Hepatocyte (in vitro differentiated cells): Measurements from ENCODE around the gene MEIOSIN. TPM values are rescaled to one million over a fixed set of nuclear protein-coding genes. Genes with fewer than 3 reads are reported as not detected.
"Not testable (repeated sequence)": the region's sequence is repeated elsewhere in the genome, so short reads cannot be mapped to it uniquely, and the experiment has no call there.

ENCODE experiments used
- DNase-seq: peaks from one replicate; pipeline ENCODE4 v3.0.0-alpha.2; 2016; ENCODE audit warnings: low spot score
- H2AFZ ChIP-seq: fragments of 200-600 bp; sonication (generic); 2 replicates; pipeline ENCODE4 v1.6.0; 2016; ENCODE audit warnings: antibody characterized with exemption, mild to moderate bottlenecking
- H3K27ac ChIP-seq: fragments of 200-600 bp; sonication (generic); 2 replicates; pipeline ENCODE4 v1.5.1; 2016; ENCODE audit warnings: mild to moderate bottlenecking
- H3K27me3 ChIP-seq: fragments of 200-600 bp; sonication (generic); 2 replicates; pipeline ENCODE4 v1.6.1; 2016
- H3K36me3 ChIP-seq: fragments of 200-600 bp; sonication (generic); replicated peaks from 2 replicates; pipeline ENCODE4 v1.5.1; 2016; ENCODE audit warnings: low read depth; ENCODE audit not compliant: insufficient read depth
- H3K4me1 ChIP-seq: fragments of 200-600 bp; sonication (generic); 2 replicates; pipeline ENCODE4 v1.5.1; 2016; ENCODE audit warnings: mild to moderate bottlenecking, moderate library complexity; ENCODE audit not compliant: insufficient read depth
- H3K4me2 ChIP-seq: fragments of 200-600 bp; sonication (generic); 2 replicates; pipeline ENCODE4 v1.6.0; 2016
- H3K4me3 ChIP-seq: fragments of 200-600 bp; sonication (generic); 2 replicates; pipeline ENCODE4 v1.5.1; 2016; ENCODE audit warnings: mild to moderate bottlenecking
- H3K79me2 ChIP-seq: fragments of 200-600 bp; sonication (generic); 2 replicates; pipeline ENCODE4 v1.6.0; 2017; ENCODE audit warnings: mild to moderate bottlenecking
- H3K9me2 ChIP-seq: fragments of 200-600 bp; sonication (generic); replicated peaks from 2 replicates; pipeline ENCODE4 v1.6.0; 2017; ENCODE audit warnings: mild to moderate bottlenecking; ENCODE audit not compliant: insufficient read depth
- H3K9me3 ChIP-seq: fragments of 200-600 bp; sonication (generic); 2 replicates; pipeline ENCODE4 v1.5.1; 2016; ENCODE audit warnings: low read depth, mild to moderate bottlenecking
- H4K20me1 ChIP-seq: fragments of 200-600 bp; sonication (generic); 2 replicates; pipeline ENCODE4 v1.6.0; 2016; ENCODE audit warnings: mild to moderate bottlenecking; ENCODE audit not compliant: insufficient read depth, poor library complexity, severe bottlenecking
- EZH2 ChIP-seq: fragments of 200-600 bp; sonication (generic); IDR thresholded peaks from 2 replicates; pipeline ENCODE4 v1.6.1; 2016; ENCODE audit warnings: antibody characterized with exemption, mild to moderate bottlenecking, borderline replicate concordance
- EZH2phosphoT487 ChIP-seq: fragments of 200-600 bp; sonication (generic); IDR thresholded peaks from one replicate; pipeline ENCODE4 v1.6.1; 2018; ENCODE audit warnings: antibody characterized with exemption, mild to moderate bottlenecking, low read depth, moderate library complexity; ENCODE audit not compliant: unreplicated experiment, severe bottlenecking
- WGBS: methylation state at CpG from one replicate; pipeline ENCODE4 v1.1.6; 2016; ENCODE audit warnings: low lambda C conversion rate; ENCODE audit errors: missing lambda C conversion rate; 5-methylcytosine and 5-hydroxymethylcytosine counted together
- polyA plus RNA-seq: library from polyadenylated mRNA; unstranded; fragments of >200 nt; fragmentation: Nextera tagmentation; extraction: Ambion mirVana; gene quantifications from 2 replicates; pipeline ENCODE4 v1.2.1, GENCODE V29; 2016
- total RNA-seq: library from RNA; depleted of rRNA; stranded (reverse); fragments of >200 nt; gene quantifications from 2 replicates; pipeline ENCODE4 v1.2.3, GENCODE V29; 2014
- TF ChIP-seq, protein P1 (sequence below): fragments of 200-600 bp; sonication (generic); IDR thresholded peaks from 2 replicates; pipeline ENCODE4 v1.5.1; 2016; ENCODE audit warnings: antibody characterized with exemption, mild to moderate bottlenecking; ENCODE audit not compliant: poor library complexity

The MEIOSIN gene
- total and polyA plus RNA-seq, 2 experiments from 2014 or later: not detected

DNA sequence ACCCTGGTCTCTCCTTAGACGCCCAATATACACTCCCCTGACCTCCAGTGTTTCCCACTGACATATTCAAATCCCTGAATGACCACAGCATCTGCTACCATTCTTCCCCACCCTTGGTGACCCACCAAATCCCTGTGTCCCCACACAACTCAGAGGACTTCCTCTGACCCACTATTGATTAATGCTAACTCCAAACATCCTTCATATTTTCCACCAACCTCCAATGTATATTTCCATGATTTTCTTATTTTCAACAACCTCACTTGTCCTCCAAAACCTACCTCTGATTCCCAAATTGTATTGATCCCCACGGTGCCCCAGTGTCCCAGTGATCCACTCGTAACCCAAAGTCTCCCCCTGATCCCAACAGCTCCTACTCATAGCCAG is 59.9 kb downstream of the MEIOSIN start:
- Histone ChIP-seq H4K20me1 (peaks cover 5% of the 10 kb centered on the region), H3K4me2 (no peak overlapping the region), H3K27ac (no peak overlapping the region), H3K79me2 (peaks cover 35% of the 10 kb centered on the region), H3K9me3 (no peaks in the 10 kb centered on the region), H2AFZ (no peak overlapping the region), H3K36me3 (no peaks in the 10 kb centered on the region), H3K9me2 (no peaks in the 10 kb centered on the region), H3K4me3 (no peak overlapping the region), H3K27me3 (no peaks in the 10 kb centered on the region), H3K4me1 (no peaks in the 10 kb centered on the region)
- DNase-seq: no peak
- TF ChIP-seq, protein P1, sequence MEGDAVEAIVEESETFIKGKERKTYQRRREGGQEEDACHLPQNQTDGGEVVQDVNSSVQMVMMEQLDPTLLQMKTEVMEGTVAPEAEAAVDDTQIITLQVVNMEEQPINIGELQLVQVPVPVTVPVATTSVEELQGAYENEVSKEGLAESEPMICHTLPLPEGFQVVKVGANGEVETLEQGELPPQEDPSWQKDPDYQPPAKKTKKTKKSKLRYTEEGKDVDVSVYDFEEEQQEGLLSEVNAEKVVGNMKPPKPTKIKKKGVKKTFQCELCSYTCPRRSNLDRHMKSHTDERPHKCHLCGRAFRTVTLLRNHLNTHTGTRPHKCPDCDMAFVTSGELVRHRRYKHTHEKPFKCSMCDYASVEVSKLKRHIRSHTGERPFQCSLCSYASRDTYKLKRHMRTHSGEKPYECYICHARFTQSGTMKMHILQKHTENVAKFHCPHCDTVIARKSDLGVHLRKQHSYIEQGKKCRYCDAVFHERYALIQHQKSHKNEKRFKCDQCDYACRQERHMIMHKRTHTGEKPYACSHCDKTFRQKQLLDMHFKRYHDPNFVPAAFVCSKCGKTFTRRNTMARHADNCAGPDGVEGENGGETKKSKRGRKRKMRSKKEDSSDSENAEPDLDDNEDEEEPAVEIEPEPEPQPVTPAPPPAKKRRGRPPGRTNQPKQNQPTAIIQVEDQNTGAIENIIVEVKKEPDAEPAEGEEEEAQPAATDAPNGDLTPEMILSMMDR: no peak
- no peak for TF ChIP-seq EZH2
- WGBS: 43% methylated on average over 3 of the region's 3 CpGs

- H4K20me1 ChIP-seq: peaks cover 5% of the 10 kb centered on the region
- 70% methylated on average over 6 of the region's 6 CpGs for WGBS
- no peak overlapping the region for H3K4me2 ChIP-seq
- TF ChIP-seq EZH2phosphoT487: no peak
- TF ChIP-seq EZH2: no peak
- TF ChIP-seq, protein P1: no peak
- H2AFZ ChIP-seq: no peak overlapping the region
- H3K4me1 ChIP-seq: no peaks in the 10 kb centered on the region
- no peak for DNase-seq
- no peak overlapping the region for H3K27ac ChIP-seq
- H3K27me3 ChIP-seq: no peaks in the 10 kb centered on the region
- H3K79me2 ChIP-seq: peaks cover 34% of the 10 kb centered on the region
- H3K36me3 ChIP-seq: no peaks in the 10 kb centered on the region
- H3K9me2 ChIP-seq: no peaks in the 10 kb centered on the region
- no peaks in the 10 kb centered on the region for H3K9me3 ChIP-seq
- H3K4me3 ChIP-seq: no peak overlapping the region
These were observed 60.6 kb downstream of the MEIOSIN start for GRCh38 chr19:45793876-45794275.

DNA sequence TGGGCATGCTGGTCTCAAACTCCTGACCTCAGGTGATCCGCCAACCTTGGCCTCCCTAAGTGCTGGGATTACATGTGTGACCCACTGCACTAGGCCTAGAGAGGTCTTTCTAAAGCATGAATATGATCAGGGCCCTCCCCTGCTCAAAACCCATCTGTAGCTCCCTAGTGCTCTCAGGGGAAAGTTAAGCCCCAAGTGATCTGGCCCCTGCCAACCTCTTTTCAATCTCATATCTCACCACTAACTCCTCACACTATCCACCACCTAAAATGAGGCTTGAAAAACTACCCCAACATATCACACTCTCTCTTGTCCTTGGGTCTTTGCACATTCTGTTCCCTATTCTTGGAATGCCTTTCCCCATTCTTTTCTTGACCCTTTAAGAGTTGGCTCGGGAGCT is 61.4 kb downstream of the MEIOSIN start:
- no peaks in the 10 kb centered on the region for H3K4me1 ChIP-seq
- H3K4me3 ChIP-seq: no peak overlapping the region
- H2AFZ ChIP-seq: no peak overlapping the region
- H3K4me2 ChIP-seq: no peak overlapping the region
- H3K27me3 ChIP-seq: no peaks in the 10 kb centered on the region
- WGBS: 84% methylated on average over 2 of the region's 2 CpGs
- no peaks in the 10 kb centered on the region for H3K36me3 ChIP-seq
- no peaks in the 10 kb centered on the region for H3K9me2 ChIP-seq
- H3K79me2 ChIP-seq: peaks cover 26% of the 10 kb centered on the region
- H4K20me1 ChIP-seq: peaks cover 5% of the 10 kb centered on the region
- TF ChIP-seq, protein P1: no peak
- no peak for TF ChIP-seq EZH2phosphoT487
- TF ChIP-seq EZH2: no peak
- H3K27ac ChIP-seq: no peak overlapping the region
- H3K9me3 ChIP-seq: no peaks in the 10 kb centered on the region
- DNase-seq: no peak

- Histone ChIP-seq H3K4me2 (peak overlapping the region; percentile 30), H3K27ac (no peak overlapping the region), H3K4me3 (no peak overlapping the region), H3K9me3 (no peaks in the 10 kb centered on the region), H2AFZ (no peak overlapping the region), H3K36me3 (no peaks in the 10 kb centered on the region), H3K27me3 (no peaks in the 10 kb centered on the region), H3K79me2 (no peaks in the 10 kb centered on the region), H3K9me2 (no peaks in the 10 kb centered on the region), H3K4me1 (no peaks in the 10 kb centered on the region), H4K20me1 (no peaks in the 10 kb centered on the region)
- 20% methylated on average over 10 of the region's 10 CpGs for WGBS
- TF ChIP-seq, protein P1: peak; percentile 89
- no peak for TF ChIP-seq EZH2phosphoT487
- peak; percentile 78 for DNase-seq
These were observed 65.8 kb downstream of the MEIOSIN start for GRCh38 chr19:45798995-45799517.

DNA sequence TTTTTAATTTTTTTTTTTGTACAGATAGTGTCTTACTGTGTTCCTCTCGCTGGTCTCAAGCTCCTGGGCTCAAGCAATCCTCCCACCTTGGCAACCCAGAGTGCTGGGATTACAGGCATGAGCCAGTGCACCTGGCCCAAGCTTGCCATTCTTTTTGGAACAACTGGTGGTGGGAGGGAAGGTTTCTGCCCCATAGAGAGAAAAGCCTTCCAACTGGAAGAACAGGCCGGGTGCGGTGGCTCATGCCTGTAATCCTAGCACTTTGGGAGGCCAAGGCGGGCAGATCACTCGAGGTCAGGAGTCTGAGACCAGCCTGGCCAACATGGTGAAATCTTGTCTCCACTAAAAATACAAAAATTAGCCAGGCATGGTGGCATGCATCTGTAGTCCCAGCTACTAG is 66.3 kb downstream of the MEIOSIN start:
- 83% methylated on average over 5 of the region's 5 CpGs for WGBS
- H3K4me1 ChIP-seq, DNase-seq, H3K9me2 ChIP-seq, H3K27me3 ChIP-seq, H3K4me3 ChIP-seq, H3K9me3 ChIP-seq, H3K27ac ChIP-seq, H3K4me2 ChIP-seq, H3K79me2 ChIP-seq, H2AFZ ChIP-seq, H3K36me3 ChIP-seq, H4K20me1 ChIP-seq: not testable (repeated sequence)
